ENCODE measurements around the gene TPD52L1.

The TPD52L1 gene

GRCh38 chr6:125248136-125248535 is 94.6 kb downstream of the TPD52L1 start:
- no peak for DNase-seq

DNA sequence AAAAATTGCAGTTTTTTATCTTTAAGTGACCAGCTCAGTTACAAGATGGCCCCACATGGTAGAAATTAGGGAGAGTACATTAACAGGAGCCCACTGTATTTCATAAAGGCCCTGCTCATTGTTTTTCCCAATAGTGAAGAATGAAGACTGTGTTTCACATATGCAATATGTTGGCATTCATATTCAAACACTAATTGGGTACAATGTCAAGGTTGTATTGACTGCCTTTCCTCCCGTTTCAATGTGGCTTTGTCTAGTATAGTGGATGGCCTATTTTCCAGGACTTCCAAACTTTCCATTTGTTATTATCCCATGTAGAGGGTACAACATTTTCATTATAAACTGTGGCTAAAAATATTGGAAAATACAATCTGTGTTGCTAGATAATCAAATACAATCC is 96.9 kb downstream of the TPD52L1 start:
- no peak for DNase-seq

DNA sequence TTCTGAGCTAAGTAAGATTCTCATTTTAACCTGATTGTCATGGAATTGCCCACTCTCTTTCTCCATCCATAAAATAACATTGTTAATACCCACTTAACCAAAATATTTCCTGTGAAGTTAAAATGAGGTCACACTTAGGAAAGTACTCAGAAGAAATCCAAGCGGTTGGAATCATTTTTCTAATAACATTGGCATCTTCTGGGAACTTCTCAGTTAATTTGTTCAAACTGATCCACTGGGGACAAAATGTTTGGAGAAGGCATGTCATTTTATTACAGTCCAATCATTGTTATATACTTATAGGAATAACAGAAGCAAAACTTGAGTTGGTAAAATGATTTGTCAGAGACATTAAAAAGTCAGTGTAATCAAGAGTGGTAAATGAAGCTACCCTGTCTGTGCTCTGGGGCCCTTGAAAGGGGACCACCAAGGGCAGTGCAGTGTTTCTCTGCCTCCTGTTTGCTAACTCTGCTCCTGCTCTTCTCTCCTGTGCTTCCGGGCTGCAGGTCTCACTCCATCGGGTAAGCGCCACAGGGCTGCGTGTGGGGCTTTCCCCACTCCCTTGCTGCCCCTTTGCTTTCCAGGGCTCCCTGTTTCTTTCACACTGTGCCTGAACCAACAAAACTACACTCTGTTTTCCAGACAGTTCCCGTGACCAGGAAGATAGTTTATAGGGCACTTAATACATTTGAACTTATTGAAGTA is 98.1 kb downstream of the TPD52L1 start:
- DNase-seq, result no peak

- no peak for DNase-seq
Observed at GRCh38 chr6:125252891-125253290, 99.3 kb downstream of the TPD52L1 start.

DNA sequence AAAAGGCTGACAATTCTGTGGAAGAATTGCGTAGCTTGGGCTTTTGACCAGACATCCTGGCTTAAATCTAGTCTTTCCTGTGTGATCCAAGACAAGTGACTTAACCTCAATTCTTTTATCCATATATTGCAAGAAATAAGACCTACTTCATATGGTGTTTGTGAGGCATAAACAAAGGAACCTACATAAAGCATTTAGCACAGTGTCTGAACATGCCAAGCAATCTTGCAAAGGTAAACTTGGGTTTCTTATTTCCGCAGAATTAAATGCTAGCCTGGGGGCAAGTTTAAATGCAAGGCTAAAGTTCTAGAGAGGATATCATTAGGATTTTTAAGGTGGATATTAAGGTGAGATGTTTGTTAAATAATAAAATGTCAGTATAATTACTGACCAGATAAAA is 100.3 kb downstream of the TPD52L1 start:
- no peak for DNase-seq

DNA sequence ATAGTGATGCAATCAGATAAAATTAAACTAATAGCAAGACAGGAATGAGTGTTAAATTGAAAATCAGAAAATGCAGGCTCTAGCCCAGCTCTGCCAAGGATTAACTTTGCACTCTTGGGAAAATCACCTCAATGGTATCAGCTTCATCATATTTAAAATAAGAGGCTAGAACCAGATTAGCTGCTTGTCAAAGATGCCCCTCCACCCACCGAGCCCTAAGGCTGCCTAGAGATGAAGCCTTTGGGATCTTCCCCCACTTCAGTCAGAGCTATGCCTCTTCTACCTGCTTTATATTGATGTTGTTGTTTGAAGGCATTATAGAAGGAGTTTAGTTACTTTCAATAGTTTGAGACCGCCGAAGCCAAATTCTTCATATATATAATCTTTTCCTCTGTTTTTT is 100.7 kb downstream of the TPD52L1 start:
- DNase-seq, result no peak

GRCh38 chr6:125255201-125255600 is 101.6 kb downstream of the TPD52L1 start:
- no peak for DNase-seq

DNA sequence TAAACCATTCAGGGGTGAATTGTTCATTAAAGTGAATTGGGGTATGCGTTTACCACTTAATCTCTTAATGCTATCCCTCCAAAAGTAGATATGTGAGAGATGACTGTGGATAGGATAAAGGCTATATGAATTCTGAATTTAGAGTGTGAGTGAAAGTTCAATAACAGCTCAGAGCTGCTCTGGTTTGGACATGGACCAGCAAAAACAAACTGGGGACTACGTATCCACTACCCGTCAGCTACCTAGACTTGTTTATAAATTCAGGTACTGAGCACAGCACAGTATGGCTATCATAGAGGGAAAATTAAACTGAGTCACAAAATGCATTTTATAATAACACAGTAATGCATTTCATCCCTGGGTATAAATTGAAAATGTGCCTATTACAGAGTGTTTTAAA is 103.8 kb downstream of the TPD52L1 start:
- no peak for DNase-seq

- DNase-seq, result no peak
Observed at GRCh38 chr6:125258651-125259353, 105.2 kb downstream of the TPD52L1 start.

DNA sequence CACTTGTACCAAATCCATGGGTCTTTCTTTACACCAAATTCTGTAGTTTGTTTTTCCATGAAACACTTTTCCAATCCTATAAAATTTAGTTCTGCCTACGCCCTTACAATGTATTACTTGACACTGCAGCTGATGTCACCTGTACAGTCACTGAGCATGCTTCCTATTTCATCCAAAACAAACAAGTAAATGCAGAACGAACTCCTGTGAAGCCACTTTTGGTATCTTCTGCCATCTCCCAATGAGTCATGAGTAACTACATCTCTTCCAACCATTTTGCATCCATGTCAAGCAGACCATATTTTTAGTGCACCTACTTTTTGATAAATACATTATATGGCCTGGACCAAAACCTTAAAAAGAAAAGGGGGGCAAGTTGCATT is 105.8 kb downstream of the TPD52L1 start:
- no peak for DNase-seq

DNA sequence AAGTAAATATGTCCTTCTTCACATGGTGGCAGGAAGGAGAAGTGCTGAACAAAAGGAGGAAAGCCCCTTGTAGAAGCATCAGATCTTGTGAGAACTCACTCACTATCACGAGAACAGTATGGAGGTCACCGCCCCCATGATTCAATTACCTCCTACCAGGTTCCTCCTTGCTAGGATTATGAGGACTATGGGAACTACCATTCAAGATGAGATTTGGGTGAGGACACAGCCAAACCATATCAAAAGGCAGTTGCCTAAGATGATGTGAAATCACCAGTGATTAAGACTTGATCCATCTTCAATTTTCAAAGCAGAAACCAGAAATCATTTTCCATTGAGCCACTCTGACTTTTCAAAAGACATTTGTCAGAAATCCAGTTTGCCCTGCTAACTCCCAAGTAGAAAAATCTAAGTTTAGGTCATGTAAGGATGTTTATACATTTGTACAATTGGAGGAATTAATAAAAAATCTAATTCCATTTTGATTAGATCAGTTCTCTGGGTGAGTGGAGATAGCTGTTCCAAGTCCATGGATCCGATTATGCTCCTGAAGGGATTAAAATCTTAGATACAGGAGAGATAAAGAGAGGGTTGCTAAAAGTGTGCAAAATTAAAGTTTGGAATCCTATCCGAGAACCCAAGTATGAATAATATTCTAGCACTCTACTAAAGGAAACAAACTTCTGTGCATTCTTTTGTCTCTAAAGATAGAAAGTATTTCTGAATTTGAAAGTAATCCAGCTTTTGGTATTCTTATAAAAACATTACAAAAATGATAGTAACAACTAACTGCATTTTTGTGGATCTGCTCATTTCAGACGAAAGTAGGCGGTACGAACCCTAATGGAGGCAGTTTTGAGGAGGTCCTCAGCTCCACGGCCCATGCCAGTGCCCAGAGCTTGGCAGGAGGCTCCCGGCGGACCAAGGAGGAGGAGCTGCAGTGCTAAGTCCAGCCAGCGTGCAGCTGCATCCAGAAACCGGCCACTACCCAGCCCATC is 108.7 kb downstream of the TPD52L1 start:
- no peak for DNase-seq

- no peak for DNase-seq
Observed at GRCh38 chr6:125264476-125264875, 110.9 kb downstream of the TPD52L1 start.

DNA sequence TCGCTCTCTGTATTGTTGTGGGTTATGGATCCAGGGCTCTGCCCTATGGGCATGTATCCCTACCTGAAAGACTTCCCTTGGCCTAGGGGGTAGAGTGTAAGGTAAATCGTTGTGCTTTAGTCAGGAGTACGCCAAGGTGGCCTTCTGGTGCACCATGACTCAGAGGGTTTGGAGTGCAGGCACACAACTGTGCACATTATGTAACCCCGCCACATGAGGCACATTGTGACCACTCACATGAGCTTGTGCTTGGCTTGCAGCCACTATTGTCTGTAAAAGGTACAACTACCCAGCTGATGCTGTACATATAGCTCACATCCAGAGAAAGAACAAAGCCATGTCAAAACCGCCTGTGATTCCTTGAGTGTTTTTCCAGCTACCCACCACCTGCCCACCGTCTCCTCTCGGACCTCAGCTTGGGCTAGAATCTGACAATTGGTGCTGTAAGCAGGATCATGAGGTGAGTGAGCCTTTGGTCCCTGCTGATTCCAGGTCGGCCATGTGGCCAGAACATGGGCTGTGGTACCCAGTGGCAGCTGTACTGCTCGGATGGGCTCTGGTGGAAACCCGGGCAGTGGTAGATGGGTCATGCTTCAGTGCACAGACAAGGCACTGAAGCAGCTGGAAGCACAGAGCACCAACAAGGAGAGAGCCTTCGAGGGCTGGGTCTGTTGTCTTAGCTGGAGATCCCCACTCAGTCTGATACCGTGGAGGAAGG is 114.4 kb downstream of the TPD52L1 start:
- no peak for DNase-seq

- DNase-seq, result no peak
Observed at GRCh38 chr6:125268765-125269164, 115.2 kb downstream of the TPD52L1 start.

DNA sequence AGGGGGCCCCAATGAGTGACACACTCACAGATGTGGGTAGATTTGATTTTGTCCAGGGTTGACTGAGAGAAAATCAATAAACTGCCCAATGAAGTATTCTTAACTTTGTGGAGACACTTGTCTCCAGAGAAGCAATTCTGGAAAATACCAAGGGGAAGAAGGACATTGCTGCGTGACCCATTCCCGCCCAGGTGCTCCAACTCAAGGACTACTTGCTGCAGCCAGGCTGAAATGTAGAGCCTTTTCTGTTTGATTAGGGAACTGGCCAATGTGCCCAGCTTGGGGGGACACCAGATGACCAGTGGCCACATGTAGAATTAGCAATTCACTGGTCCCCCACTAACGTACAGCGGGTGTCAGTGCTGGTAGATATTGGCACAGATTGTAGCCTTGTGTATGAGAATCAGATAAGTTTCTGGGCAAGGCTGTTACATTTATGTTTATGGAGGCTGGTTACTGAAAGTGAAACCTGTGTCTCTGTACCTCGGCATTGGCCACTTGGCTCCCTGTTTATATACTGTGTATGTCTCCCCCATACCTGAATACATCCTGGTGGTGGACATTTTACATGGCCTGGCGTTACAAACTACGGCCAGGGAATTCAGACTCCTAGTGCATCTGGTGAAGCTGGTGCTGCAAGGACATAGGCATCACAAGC is 115.9 kb downstream of the TPD52L1 start:
- DNase-seq, result no peak

DNA sequence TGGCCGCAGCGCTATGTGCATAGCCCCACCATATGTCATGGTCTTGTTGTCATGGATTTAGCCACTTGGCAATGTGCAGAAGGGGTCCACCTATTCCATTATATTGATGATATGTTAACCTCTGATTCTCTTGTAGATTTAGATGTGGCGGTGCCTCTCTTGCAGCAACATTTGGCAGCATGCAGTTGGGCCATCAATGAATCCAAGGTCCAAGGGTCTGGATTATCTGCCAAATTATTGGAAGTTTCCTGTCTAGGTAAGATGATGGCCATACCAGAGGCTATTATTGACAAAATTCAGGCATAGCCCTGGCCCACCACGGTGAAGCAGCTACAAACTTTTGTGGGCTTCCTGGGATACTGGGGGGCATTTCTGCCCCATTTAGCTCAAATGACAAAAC is 116.8 kb downstream of the TPD52L1 start:
- no peak for DNase-seq

DNA sequence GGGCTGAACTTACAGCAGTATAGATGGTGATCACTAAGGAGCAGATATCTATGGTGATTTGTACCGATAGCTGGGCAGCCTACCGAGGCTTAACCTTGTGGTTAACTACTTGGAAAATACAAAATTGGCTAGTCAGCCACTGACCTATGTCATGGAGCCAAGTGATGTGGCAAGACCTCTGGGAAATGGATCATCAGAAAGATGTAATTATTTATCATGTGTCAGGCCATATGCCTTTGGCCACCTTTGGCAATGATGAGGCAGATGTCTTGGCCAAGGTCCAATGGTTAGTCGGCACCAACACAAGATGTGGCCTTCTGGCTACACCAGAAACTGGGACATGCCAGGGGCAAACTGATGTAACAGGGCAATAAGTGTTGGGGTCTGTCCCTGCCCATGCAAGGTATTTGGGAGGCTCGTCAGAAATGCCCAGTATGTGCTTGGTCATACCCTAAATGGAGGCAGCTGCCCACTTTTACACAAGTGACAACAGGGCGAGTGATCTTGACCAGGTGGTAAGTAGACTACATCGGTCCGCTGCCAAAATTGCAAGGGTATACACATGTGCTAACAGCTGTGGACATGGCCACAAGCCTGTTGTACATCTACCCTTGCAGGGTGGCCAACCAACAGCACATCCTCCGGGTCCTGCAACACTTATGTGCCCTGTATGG is 118.0 kb downstream of the TPD52L1 start:
- DNase-seq, result no peak

DNA sequence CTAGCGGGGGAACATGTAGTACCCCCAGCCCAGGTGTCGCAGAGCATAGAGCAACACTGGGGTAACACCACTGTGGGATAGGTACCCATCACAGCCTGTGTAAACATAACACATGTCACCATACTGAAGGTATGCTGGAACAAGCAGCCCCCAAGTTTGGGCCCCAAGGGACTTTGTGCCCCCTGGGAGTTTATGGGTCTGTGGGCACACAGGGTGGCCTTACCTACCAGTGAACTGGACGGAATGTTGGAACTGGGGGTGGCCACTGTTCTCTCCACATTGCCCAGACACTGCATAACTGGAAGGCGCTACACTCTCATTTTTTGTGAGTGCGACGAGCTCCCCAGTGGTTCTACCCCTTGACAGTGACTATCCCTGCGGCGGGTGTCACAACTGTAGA is 119.7 kb downstream of the TPD52L1 start:
- DNase-seq, result no peak

- DNase-seq, result no peak
Observed at GRCh38 chr6:125273965-125274364, 120.4 kb downstream of the TPD52L1 start.

- DNase-seq, result no peak
Observed at GRCh38 chr6:125274935-125275334, 121.4 kb downstream of the TPD52L1 start.

DNA sequence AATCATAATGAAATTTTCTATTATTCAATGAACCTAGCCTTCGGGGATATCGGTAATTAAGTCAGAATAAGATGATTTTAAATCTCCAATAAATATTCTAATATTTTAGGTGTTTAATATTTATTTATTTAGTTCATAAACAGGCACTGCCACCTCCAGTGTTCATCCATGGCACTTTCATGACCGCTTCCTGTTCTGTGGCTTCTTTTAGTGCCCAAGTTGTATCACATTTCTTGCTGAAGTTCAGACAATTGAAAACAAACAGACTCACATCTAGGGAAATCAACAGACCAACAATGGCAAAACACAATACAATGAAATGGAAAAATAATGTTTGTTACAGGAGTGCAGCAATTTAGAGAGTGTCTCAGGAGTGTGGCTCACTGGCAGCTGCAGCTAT is 122.2 kb downstream of the TPD52L1 start:
- DNase-seq, result no peak

DNA sequence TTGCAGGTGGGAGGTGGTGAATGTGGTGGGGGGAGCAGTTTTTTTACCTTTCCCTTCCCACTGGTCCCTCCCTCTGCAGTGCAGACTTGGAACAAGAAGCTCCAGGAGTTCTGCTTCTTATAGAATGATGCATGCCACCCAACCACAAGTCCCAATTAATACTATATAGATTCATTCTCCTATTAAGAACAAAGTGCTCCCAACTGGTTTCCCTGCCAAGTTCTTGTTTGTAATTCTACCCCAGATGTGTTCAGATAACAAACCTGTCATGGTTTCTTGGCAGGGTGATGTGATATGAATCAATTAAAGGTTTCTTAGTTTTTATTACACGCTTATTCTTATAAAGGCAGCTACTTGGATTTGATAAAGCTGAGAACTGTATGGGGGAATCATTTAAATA is 124.3 kb downstream of the TPD52L1 start:
- no peak for DNase-seq
